HG02588 (cell line): ENCODE results near the gene AGL.
A peak's percentile ranks its signal among the peaks of the same experiment; 100 is the strongest.
"Not testable (repeated sequence)": the region's sequence is repeated elsewhere in the genome, so short reads cannot be mapped to it uniquely, and the experiment has no call there.

Experiments used
- ATAC-seq: cut with Tn5 transposase; IDR thresholded peaks from one replicate; pipeline ENCODE4 v1.9.1; 2021; ENCODE audit warnings: mild to moderate bottlenecking, moderate library complexity; ENCODE audit not compliant: unreplicated experiment

Gene AGL

GRCh38 chr1:99849744-99850458 lies at the start of gene AGL:
TSS of gene AGL (plus strand) at chr1:99850361. CDS start at chr1:99851043, 682 bp downstream.
- peak; percentile 99 for ATAC-seq

- ATAC-seq = no peak
These were observed 48.6 kb upstream of the AGL start for GRCh38 chr1:99801584-99801983.

DNA sequence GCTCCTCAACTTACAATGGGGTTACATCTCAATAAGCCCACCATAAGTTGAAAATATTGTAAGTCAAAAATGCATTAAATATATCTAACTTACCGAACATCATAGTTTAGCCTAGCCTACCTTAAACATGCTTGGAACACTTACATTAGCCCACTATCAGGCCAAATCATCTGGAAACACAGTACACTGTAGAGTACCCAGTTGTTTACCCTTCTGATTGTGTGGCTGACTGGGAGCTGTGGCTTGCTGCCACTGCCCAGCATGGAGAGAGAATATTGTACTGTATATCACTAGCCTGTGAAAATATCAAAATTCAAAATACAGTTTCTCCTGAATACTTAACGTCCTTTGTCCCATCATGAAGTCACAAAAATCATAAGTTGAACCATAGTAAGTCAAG lies 43.3 kb upstream of the AGL start:
- no peak for ATAC-seq

GRCh38 chr1:99808391-99809115 lies 41.6 kb upstream of the AGL start:
- peak; percentile 86 for ATAC-seq

- no peak for ATAC-seq
These were observed 39.1 kb upstream of the AGL start for GRCh38 chr1:99811075-99811474.

DNA sequence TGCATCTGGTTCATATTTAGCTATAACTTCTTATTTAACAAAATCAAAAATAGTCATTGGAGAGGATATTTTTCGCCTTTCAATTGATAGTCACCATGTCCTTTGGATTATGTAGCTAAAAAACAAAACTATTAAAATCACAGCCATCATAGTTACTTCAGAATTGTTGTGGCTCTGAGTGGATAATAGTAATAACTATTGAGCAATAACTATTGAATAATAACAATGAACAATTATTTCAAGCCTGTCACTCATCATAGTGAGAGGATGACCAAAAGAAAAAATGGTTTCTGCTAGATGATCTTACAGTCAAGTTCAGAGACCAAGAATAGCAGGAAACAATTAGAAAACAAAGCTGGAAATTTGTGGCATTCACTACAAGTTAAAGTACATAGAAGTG lies 38.4 kb upstream of the AGL start:
- no peak for ATAC-seq

GRCh38 chr1:99814373-99814900 lies 35.7 kb upstream of the AGL start:
- no peak for ATAC-seq

DNA sequence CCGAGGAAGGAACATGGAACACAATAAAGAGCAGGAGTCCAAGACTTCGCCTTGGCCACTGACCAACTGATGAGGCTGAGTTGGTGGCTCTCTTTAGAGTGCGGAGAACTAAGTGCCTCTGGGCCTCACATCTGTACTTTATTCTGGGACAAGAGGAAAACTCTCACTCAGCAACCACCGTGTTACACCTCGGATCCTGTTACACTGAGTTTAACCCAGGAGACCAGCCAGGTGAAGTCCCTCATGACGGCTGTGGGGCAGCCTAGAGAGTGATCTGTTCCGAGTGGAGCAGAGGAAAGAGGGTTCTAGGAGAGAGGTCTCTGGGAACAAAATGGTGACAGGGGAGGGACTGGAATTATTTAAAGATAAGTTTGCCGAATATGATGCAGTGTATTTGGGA lies 33.5 kb upstream of the AGL start:
- ATAC-seq = no peak

DNA sequence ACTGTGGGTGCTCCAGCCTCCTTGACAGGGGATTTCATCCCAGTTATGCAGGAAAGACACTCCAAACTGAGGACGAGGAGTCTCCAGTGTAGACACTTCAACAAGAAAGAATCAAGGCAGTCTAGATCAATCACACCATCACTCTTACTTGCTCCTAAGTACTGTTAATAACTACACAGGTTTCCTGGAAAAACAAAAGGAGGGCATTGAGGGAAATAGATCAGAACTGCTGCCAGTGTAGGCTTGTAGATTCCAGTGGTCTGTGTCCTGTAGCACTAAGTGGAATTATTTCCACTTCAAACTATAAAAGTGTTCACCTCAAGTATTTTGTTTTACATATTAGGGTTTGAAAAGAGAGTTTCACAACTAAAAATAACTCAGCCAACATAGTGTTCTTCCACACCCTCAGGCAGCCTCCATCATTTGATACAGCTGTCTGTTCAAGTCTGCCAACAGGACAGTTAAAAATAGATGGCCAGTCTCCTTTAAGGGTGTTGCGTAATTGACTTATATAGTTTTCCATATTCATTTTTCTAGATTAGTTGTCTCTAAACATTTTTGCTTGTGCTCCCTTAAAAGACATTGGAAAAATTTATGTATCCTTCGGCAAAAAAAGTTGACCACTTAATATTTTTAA lies 32.0 kb upstream of the AGL start:
- ATAC-seq = no peak

DNA sequence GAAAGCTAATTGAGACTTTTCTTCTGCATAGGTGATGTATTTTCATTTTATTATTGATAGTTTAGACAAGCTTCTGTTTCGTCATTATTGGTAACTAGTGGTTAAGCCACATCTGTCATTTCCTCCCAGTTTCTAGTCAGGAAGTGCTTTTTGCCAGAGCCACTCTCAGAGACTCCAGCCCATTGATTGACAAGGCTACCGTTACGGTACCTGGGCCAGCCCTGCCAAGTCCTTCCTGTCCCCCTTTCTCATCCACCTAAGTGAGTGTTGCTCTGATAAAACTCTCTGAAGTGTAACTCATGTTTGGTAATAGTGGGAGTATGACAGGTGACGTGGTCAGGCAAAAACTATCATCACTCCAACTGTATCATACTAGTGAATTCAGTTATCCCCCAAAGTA lies 29.6 kb upstream of the AGL start:
- peak; percentile 88 for ATAC-seq

DNA sequence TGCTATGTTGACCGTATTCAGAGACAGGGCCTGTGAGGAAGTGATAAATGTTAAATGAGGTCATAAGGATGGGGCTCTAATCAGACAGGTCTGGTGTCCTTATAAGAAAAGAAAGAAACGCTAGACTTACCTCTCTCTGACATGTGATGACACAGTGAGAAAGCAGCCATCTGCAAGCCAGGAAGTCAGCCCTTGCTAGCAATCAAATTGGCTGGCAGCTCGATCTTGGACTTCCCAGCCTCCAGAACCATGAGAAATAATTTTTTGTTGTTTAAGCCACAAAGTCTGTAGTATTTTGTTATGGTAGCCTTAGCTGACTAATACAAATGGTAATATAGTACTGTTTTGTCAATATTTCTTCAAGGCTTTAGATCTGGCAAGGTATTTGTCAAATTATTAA lies 25.1 kb upstream of the AGL start:
- no peak for ATAC-seq

- ATAC-seq = no peak
These were observed 24.5 kb upstream of the AGL start for GRCh38 chr1:99825702-99826101.

DNA sequence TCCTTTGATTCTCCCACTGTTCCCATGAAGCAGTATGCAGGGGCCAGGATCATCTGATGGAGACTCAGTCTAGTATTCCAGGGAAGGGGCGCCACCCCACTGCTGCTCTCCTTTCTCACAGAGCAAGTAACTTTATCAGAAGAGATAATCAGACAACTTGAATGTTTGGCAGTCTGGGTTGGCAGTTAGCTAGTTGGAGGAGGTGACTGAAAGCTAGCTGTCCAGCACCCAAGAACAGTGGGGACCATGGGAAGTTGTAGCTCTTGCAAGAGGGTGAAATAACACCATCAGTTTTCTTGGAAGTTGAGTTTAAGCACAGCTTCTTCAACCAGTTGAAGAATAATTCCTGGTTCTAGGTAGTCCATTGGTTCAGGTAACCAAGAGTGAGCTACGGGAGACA lies 22.2 kb upstream of the AGL start:
- no peak for ATAC-seq

- no peak for ATAC-seq
These were observed 20.9 kb upstream of the AGL start for GRCh38 chr1:99829269-99829668.

DNA sequence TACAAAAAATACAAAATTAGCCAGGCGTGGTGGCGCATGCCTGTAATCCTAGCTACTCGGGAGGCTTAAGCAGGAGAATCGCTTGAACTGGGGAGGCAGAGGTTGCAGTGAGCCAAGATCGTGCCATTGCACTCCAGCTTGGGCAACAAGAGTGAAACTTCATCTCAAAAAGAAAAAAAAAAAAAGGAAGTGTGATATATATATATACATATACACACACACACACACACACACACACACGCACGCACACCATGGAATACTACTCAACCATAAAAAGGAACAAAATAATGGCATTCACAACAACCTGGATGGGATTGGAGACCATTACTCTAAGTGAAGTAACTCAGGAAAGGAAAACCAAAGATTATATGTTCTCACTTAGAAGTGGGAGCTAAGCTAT lies 16.2 kb upstream of the AGL start:
- ATAC-seq = not testable (repeated sequence)

DNA sequence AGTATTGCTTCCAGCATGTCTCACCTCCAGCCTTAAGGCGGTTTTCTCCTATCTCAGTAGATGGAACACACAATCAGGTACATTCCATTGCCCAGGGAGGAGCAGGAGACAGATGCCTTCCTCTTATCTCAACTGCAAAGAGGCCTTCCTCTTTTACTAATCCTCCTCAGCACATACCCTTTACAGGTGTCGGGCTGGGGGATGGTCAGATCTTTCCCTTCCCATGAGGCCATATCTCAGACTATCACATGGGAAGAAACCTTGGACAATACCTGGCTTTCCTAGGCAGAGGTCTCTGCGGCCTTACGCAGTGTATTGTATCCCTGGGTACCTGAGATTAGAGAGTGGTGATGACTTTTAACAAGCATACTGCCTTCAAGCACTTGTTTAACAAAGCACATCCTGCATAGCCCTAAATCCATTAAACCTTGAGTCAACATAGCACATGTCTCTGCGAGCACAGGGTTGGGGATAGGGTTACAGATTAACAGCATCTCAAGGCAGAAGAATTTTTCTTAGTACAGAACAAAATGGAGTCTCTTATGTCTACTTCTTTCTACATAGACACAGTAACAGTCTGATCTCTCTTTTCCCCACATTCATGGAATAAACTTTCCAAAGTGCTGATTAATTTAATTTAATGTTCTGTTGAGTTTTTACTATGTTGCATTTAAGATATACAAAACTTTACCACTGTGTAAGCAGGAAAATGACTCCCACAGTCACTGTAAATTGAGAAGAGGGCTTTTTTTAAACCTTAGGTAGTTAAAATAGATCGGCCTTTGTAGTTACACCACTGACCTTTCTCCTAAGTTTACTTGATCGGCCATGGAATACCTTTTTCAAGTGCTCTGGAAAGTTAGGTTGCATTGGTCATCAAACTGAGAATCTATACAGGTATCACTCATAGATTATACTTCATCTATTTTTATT lies 13.7 kb upstream of the AGL start:
- ATAC-seq = not testable (repeated sequence)

DNA sequence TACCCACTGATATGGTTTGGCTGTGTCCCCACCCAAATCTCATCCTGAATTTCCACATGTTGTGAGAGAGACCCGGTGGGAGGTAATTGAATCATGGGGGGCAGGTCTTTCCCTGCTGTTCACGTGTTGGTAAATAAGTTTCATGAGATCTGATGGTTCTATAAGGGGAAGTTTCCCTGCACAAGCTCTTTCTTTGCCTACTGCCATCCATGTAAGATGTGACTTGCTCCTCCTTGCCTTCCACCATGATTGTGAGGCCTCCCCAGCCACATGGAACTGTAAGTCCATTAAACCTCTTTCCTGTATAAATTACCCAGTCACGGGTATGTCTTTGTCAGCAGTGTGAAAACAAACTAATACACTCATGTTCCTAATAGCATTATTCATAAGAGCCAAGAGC lies 9.8 kb upstream of the AGL start:
- ATAC-seq = not testable (repeated sequence)

DNA sequence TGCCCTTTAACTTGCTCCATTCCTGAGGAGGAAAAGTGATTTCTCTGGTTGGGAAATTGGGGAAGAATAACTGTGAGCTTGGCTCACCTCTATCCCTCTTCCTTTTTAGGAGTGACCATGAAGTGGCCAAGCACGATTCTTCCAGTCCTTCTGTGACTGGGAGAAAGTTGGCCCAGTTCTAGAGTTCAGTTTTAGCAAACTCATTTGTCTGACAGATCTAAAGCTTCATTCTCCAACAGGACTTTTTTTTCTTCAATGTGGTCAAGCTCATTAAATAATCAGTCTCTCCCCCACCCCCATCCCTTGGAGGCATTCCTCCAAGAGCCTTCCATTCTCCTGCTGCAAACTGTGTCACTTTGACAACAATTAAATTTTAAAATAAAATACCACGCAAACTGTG lies 6.4 kb upstream of the AGL start:
- no peak for ATAC-seq

DNA sequence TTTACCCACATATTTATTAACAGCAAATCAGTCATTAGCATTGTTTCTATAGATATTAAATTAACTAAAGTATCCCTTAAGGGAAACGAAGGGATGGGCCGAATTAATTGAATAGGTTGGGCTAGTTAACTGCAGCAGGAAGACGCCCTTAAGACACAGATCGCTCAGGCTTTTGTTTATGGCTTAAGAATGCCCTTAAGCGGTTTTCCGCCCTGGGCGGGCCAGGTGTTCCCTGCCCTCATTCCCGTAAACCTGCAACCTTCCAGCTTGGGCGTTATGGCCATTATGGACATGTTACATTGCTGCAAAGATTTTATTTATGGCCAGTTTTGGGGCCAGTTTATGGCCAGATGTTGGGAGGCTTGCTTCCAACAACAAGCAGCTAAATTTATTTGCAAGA lies 5.0 kb upstream of the AGL start:
- ATAC-seq = not testable (repeated sequence)

DNA sequence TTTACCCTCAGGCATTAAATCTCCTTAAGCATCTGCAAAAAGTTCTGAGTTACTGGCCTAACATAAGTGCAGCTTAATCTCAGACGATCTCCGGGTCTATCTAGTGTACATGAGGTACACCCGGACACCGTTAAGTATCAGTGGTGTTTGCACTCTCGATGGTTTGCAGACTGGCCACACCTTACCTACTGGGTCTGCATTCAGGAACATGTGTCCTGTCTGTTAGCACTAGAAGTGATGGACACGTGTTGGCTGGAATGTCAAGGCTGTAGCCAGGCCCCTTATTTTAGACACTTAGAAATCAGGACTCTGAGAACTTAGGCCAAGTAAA lies 783 bp upstream of the AGL start:
- ATAC-seq = peak; percentile 6
